HepG2 (cell line): Measurements from ENCODE around the gene SVOP. TPM values are rescaled to one million over a fixed set of nuclear protein-coding genes. Genes with fewer than 3 reads are reported as not detected.
A peak's percentile ranks its signal among the peaks of the same experiment; 100 is the strongest.

Source experiments
- ATAC-seq: fragments of 200-7000 bp; cut with Tn5 transposase; 3 replicates; pipeline ENCODE4 v1.9.1; 2020; ENCODE audit warnings: mild to moderate bottlenecking, moderate library complexity
- BruUV-seq: library from RNA; stranded (reverse); fragments of 400-500 nt; replicated peaks from 2 replicates; lab custom pipeline; 2021; lab: Mats Ljungman, UMichigan
- CTCF ChIA-PET: fragments of 300-600 bp; formaldehyde crosslinking; extraction: SDS; loops from one replicate; lab custom pipeline; 2021; ENCODE audit warnings: low total read pairs, inconsistent platforms, low intra/inter-chr PET ratio; lab: Yijun Ruan, JAX
- POLR2A ChIA-PET: fragments of 350-600 bp; sonication (Branson Sonifier 250); formaldehyde crosslinking; loops from one replicate; lab custom pipeline; 2020; ENCODE audit warnings: antibody characterized with exemption, inconsistent platforms; lab: Yijun Ruan, JAX
- DNase-seq: peaks from one replicate; pipeline ENCODE4 v3.0.0-alpha.2; 2015; ENCODE audit warnings: low spot score
- FAIRE-seq: peaks from 3 replicates; lab custom pipeline; 2011; peaks lifted over from hg19 to GRCh38; lab: Jason Lieb, UNC
- H2AFZ ChIP-seq: one replicate; pipeline ENCODE4 v1.6.1; 2011; ENCODE audit warnings: low read length, inconsistent platforms
- H3K27ac ChIP-seq: fragments of 300-600 bp; 3 replicates; pipeline ENCODE4 v1.8.0; 2011; ENCODE audit warnings: mixed run types, mild to moderate bottlenecking, mixed read lengths, low read length, inconsistent platforms; ENCODE audit not compliant: insufficient read depth; ENCODE audit errors: extremely low read length
- H3K27me3 ChIP-seq, 2 experiments: fragments of 200-600 bp in 1 of 2; 2 replicates in 1 of 2; 3 replicates in 1 of 2; pipeline versions ENCODE4 v1.6.0 to v1.8.0; 2011; ENCODE audit warnings: low read length in 2 of 2, mild to moderate bottlenecking in 2 of 2, moderate library complexity in 2 of 2, inconsistent platforms in 1 of 2; ENCODE audit not compliant: insufficient read depth in 2 of 2, control insufficient read depth in 1 of 2
- H3K36me3 ChIP-seq, 2 experiments: fragments of 200-600 bp in 1 of 2; replicated peaks in 1 of 2; 2 replicates in 1 of 2; 3 replicates in 1 of 2; pipeline versions ENCODE4 v1.5.1 to v1.8.0; 2011; ENCODE audit warnings: low read length in 2 of 2, inconsistent platforms in 1 of 2; ENCODE audit not compliant: insufficient read depth in 2 of 2, control insufficient read depth in 1 of 2
- H3K4me1 ChIP-seq: 2 replicates; pipeline ENCODE4 v1.5.1; 2012; ENCODE audit warnings: low read length, inconsistent platforms; ENCODE audit not compliant: insufficient read depth
- H3K4me2 ChIP-seq: 2 replicates; pipeline ENCODE4 v1.6.0; 2011; ENCODE audit warnings: low read depth, low read length, inconsistent platforms
- H3K4me3 ChIP-seq, 3 experiments: fragments of 200-600 bp in 1 of 3; sonication (generic), shearing (Covaris generic) in 1 of 3; replicated peaks in 1 of 3; 2 replicates each; pipeline ENCODE4 v1.5.1; 2011 to 2016; ENCODE audit warnings: low read length in 3 of 3, inconsistent platforms in 2 of 3, low read depth in 2 of 3, mild to moderate bottlenecking in 2 of 3, control low read depth in 1 of 3, mixed read lengths in 1 of 3; ENCODE audit not compliant: insufficient read depth in 1 of 3
- H3K79me2 ChIP-seq: one replicate; pipeline ENCODE4 v1.6.1; 2011; ENCODE audit warnings: low read length, inconsistent platforms; ENCODE audit not compliant: insufficient read depth
- H3K9ac ChIP-seq: 2 replicates; pipeline ENCODE4 v1.6.0; 2011; ENCODE audit warnings: mild to moderate bottlenecking, low read depth, low read length, inconsistent platforms; ENCODE audit not compliant: insufficient read depth
- H3K9me3 ChIP-seq: 2 replicates; pipeline ENCODE4 v1.5.1; 2012; ENCODE audit warnings: mild to moderate bottlenecking, low read length
- H4K20me1 ChIP-seq: 2 replicates; pipeline ENCODE4 v1.6.0; 2011; ENCODE audit warnings: inconsistent platforms, mild to moderate bottlenecking, low read length, moderate library complexity; ENCODE audit not compliant: insufficient read depth
- CREM ChIP-seq, 2 experiments: sonication (generic) in 1 of 2; formaldehyde crosslinking in 1 of 2; IDR thresholded peaks; 2 replicates each; pipeline versions ENCODE4 v1.4.0 to v1.6.1; 2016 to 2020; ENCODE audit warnings: antibody characterized with exemption in 1 of 2, mild to moderate bottlenecking in 1 of 2, missing genetic modification reagents in 1 of 2
- EHMT2 ChIP-seq: fragments of 200-600 bp; sonication (generic); IDR thresholded peaks from 2 replicates; pipeline ENCODE4 v1.7.0; 2017; ENCODE audit warnings: antibody characterized with exemption, low read depth, low read length, borderline replicate concordance
- GATAD2A ChIP-seq: IDR thresholded peaks from 2 replicates; pipeline ENCODE4 v1.6.1; 2016
- HNF4A ChIP-seq: sonication (generic); formaldehyde crosslinking; IDR thresholded peaks from 2 replicates; pipeline ENCODE4 v1.4.0; 2020; ENCODE audit warnings: missing genetic modification reagents
- PHB2 ChIP-seq: fragments of 450-650 bp; IDR thresholded peaks from 2 replicates; pipeline ENCODE4 v1.6.1; 2018; ENCODE audit not compliant: partially characterized antibody
- ZBTB20 ChIP-seq: sonication (generic); formaldehyde crosslinking; IDR thresholded peaks from 2 replicates; pipeline ENCODE4 v1.8.1; 2023; ENCODE audit warnings: missing genetic modification reagents, low read depth, mild to moderate bottlenecking, borderline replicate concordance
- ZFX ChIP-seq: sonication (generic); formaldehyde crosslinking; IDR thresholded peaks from 2 replicates; pipeline ENCODE4 v1.4.0; 2020; ENCODE audit warnings: mild to moderate bottlenecking, low read depth, missing genetic modification reagents, moderate library complexity
- ZKSCAN1 ChIP-seq: fragments of 150-350 bp; IDR thresholded peaks from 2 replicates; pipeline ENCODE4 v1.6.1; 2014; ENCODE audit warnings: low read length
- ZNF225 ChIP-seq: sonication (generic); formaldehyde crosslinking; IDR thresholded peaks from 2 replicates; pipeline ENCODE4 v1.4.0; 2020; ENCODE audit warnings: mild to moderate bottlenecking, missing genetic modification reagents
- ZNF570 ChIP-seq: sonication (generic); formaldehyde crosslinking; IDR thresholded peaks from 2 replicates; pipeline ENCODE4 v1.4.0; 2020; ENCODE audit warnings: mild to moderate bottlenecking, missing genetic modification reagents, borderline replicate concordance
- ZNF644 ChIP-seq: IDR thresholded peaks from 2 replicates; pipeline ENCODE4 v1.6.1; 2016; ENCODE audit warnings: low read depth
- ZNF7 ChIP-seq: IDR thresholded peaks from 2 replicates; pipeline ENCODE4 v1.6.1; 2016; ENCODE audit warnings: missing biosample characterization, missing genetic modification reagents
- WGBS: methylation state at CpG from one replicate; pipeline ENCODE4 v1.1.6; 2017; ENCODE audit warnings: low lambda C conversion rate; 5-methylcytosine and 5-hydroxymethylcytosine counted together
- in situ Hi-C: cut with HindIII; loops from 2 replicates; pipeline ENCODE4 v1.10.0; 2017; ENCODE audit warnings: low pct_unique_long_range_greater_than_20kb; ENCODE audit not compliant: extremely low pct_ligation_motif_present
- intact Hi-C: fragments of 100-400 bp; cut with micrococcal nuclease; formaldehyde crosslinking; loops from one replicate; pipeline ENCODE4 v1.10.0; 2022; ENCODE audit not compliant: unreplicated experiment
- polyA plus RNA-seq, 8 experiments: library from polyadenylated mRNA; depleted of rRNA in 3 of 8; stranded (reverse) in 7 of 8; unstranded in 1 of 8; fragments of >200 nt; fragmentation: Illumina TruSeq in 4 of 8; extraction: Trizol in 4 of 8; gene quantifications; 2 replicates each; pipeline versions ENCODE4 v1.2.1 to v1.2.3, GENCODE V29; 2011 to 2016; ENCODE audit warnings: low read depth in 4 of 8, missing spikeins in 1 of 8, mixed read lengths in 1 of 8; ENCODE audit not compliant: insufficient read depth in 1 of 8
- total RNA-seq, 5 experiments: library from RNA; depleted of rRNA; stranded (reverse); fragments of >200 nt; fragmentation: Illumina TruSeq; extraction: Trizol; gene quantifications; 2 replicates each; pipeline ENCODE4 v1.2.3, GENCODE V29; 2016; ENCODE audit warnings: low read depth in 1 of 5
- TF ChIP-seq, protein P1 (sequence below): sonication (generic); formaldehyde crosslinking; IDR thresholded peaks from 2 replicates; pipeline ENCODE4 v1.5.0; 2020; ENCODE audit warnings: missing genetic modification reagents
- TF ChIP-seq, protein P2 (sequence below): IDR thresholded peaks from 2 replicates; pipeline ENCODE4 v1.6.1; 2012; ENCODE audit warnings: inconsistent platforms

SVOP gene
- total and polyA plus RNA-seq, 2 of the 13 experiments (the other 11 are each of a cell fraction or from before 2014, with no cell fraction given): not detected

DNA sequence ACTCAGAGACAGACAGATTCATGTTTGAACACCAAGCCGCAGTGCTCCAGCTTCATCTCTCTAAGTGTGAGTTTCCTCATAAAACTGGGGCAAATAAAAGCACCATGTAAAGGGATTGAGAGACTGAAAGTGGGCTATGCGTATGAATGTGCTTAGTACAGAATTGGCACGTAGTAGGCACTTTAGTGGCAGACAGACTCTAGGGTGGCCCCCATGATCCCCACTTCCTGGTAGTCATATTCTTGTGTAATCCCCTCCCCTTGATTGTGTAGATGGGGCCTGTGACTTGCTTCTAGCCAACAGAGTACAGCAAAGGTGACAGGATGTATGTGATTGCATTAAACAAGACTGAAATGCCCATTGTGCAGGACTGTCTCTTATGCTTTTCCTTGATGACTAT is 98.0 kb downstream of the SVOP start:
- in situ Hi-C loops: no loop called here
- no peak overlapping the region for H3K4me3 ChIP-seq
- ChIA-PET POLR2A (no interaction called here), CTCF (no interaction called here)
- no peak for ATAC-seq
- BruUV-seq: no TSS peak
- WGBS: 76% methylated on average over 3 of the region's 3 CpGs
- H3K36me3 ChIP-seq: no peaks in the 10 kb centered on the region
- FAIRE-seq: no peak
- H3K9ac ChIP-seq: no peak overlapping the region
- H3K27me3 ChIP-seq: no peaks in the 10 kb centered on the region; a peak in 1 of 5 replicates
- H2AFZ ChIP-seq: no peak overlapping the region
- H3K9me3 ChIP-seq: 0 out of 2 replicates have a peak, but pooled peaks cover 3% of the 10 kb centered on the region
- no peaks in the 10 kb centered on the region for H3K79me2 ChIP-seq
- no peak overlapping the region for H3K4me2 ChIP-seq
- DNase-seq: no peak
- intact Hi-C loops: no loop called here
- peak; percentile 63 for TF ChIP-seq ZKSCAN1
- TF ChIP-seq ZNF7 (CRISPR knock-in tag): peak; percentile 42; the same call in 1 of the 2 replicates
- TF ChIP-seq, protein P1, sequence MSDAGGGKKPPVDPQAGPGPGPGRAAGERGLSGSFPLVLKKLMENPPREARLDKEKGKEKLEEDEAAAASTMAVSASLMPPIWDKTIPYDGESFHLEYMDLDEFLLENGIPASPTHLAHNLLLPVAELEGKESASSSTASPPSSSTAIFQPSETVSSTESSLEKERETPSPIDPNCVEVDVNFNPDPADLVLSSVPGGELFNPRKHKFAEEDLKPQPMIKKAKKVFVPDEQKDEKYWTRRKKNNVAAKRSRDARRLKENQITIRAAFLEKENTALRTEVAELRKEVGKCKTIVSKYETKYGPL: no peak
- no peak overlapping the region for H3K27ac ChIP-seq
- H3K4me1 ChIP-seq: peaks cover 25% of the 10 kb centered on the region
- no peaks in the 10 kb centered on the region for H4K20me1 ChIP-seq

DNA sequence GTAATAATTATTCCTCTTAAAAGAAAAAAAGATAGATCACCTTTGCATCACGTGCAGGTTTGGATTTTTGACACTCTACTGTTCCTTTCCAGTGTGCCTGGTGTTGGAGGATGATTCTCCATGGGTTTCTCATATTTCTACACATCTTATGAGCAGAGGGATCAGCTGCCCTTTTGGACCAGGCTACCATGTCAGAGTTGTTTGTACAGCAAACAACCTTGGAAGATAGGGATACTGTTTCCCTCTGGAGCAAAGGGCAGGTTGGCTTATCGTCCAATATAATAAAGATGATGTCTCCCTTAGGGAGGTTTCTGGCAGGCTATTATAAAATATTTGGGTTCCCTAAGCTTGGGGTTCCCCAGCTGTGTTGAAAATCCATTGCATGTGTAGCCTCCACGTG is 98.9 kb downstream of the SVOP start:
- POLR2A ChIA-PET: no interaction called here
- CTCF ChIA-PET: no interaction called here
- Histone ChIP-seq H4K20me1 (no peaks in the 10 kb centered on the region), H3K27ac (no peak overlapping the region), H3K4me1 (peaks cover 25% of the 10 kb centered on the region), H3K9ac (no peak overlapping the region), H3K4me2 (peak overlapping the region; percentile 28; the same call in 1 of the 2 replicates), H3K27me3 (no peaks in the 10 kb centered on the region; a peak in 1 of 5 replicates), H3K79me2 (no peaks in the 10 kb centered on the region), H3K36me3 (no peaks in the 10 kb centered on the region), H2AFZ (no peak overlapping the region), H3K9me3 (0 out of 2 replicates have a peak, but pooled peaks cover 3% of the 10 kb centered on the region), H3K4me3 (no peak overlapping the region)
- BruUV-seq: no TSS peak
- 2% methylated on average over 3 of the region's 3 CpGs for WGBS
- DNase-seq (peak; percentile 59), FAIRE-seq (peak; percentile 81), ATAC-seq (peak; percentile 82)
- in situ Hi-C loops: no loop called here
- intact Hi-C loops: no loop called here
- no peak for TF ChIP-seq ZNF570 (CRISPR knock-in tag)
- TF ChIP-seq ZNF225 (CRISPR knock-in tag): no peak
- TF ChIP-seq, protein P2, sequence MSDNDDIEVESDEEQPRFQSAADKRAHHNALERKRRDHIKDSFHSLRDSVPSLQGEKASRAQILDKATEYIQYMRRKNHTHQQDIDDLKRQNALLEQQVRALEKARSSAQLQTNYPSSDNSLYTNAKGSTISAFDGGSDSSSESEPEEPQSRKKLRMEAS: no peak
- no peak for TF ChIP-seq ZFX (CRISPR knock-in tag)
- TF ChIP-seq CREM (IDR thresholded peaks at IDR 0.05): peak; percentile 45; the same call in 1 of the 2 replicates
- TF ChIP-seq CREM (CRISPR knock-in tag; IDR thresholded peaks at IDR 0.05): no peak
- peak; percentile 98 for TF ChIP-seq ZNF644 (CRISPR knock-in tag)
- TF ChIP-seq GATAD2A (CRISPR knock-in tag): peak; percentile 83
- peak; percentile 31; the same call in 1 of the 2 replicates for TF ChIP-seq EHMT2
- TF ChIP-seq HNF4A: peak; percentile 93
- TF ChIP-seq PHB2: no peak
- no peak for TF ChIP-seq ZBTB20 (CRISPR knock-in tag)
